Fibroblast of pulmonary artery (primary cell): Measurements from ENCODE around the gene SLC29A3.

Experiments used
- DNase-seq: peaks from one replicate; pipeline ENCODE4 v3.0.0-alpha.2; 2010; ENCODE audit warnings: low read depth
- H3K4me3 ChIP-seq: replicated peaks from 2 replicates; pipeline ENCODE4 v1.5.1; 2011; ENCODE audit warnings: low read depth, mild to moderate bottlenecking, control low read depth, low read length, moderate library complexity
- CTCF ChIP-seq: IDR thresholded peaks from 2 replicates; pipeline ENCODE4 v1.5.1; 2011; ENCODE audit warnings: mild to moderate bottlenecking, control low read depth, low read length, inconsistent platforms; ENCODE audit errors: missing control alignments

Gene SLC29A3

GRCh38 chr10:71316056-71316785 lies 2.8 kb upstream of the SLC29A3 start:
- no peak for TF ChIP-seq CTCF
- no peak overlapping the region for H3K4me3 ChIP-seq
- peak; percentile 20 for DNase-seq

GRCh38 chr10:71316786-71317160 lies 2.3 kb upstream of the SLC29A3 start:
- H3K4me3 ChIP-seq: no peak overlapping the region
- DNase-seq: no peak
- TF ChIP-seq CTCF: no peak

GRCh38 chr10:71317739-71318138 lies 1.3 kb upstream of the SLC29A3 start:
- DNase-seq: no peak
- TF ChIP-seq CTCF: no peak
- H3K4me3 ChIP-seq: no peak overlapping the region

- TF ChIP-seq CTCF: no peak
- no peak for DNase-seq
- H3K4me3 ChIP-seq: peak overlapping the region; percentile 73
Measured at GRCh38 chr10:71319800-71320392, 837 bp downstream of the SLC29A3 start.

- DNase-seq: no peak
- no peak for TF ChIP-seq CTCF
Measured at GRCh38 chr10:71320592-71320991, 1.5 kb downstream of the SLC29A3 start.

GRCh38 chr10:71321386-71321785 lies 2.3 kb downstream of the SLC29A3 start:
- H3K4me3 ChIP-seq: no peak overlapping the region
- TF ChIP-seq CTCF: no peak
- no peak for DNase-seq

More at GRCh38 chr10:71320592-71320991, 1.5 kb downstream of the SLC29A3 start:
- H3K4me3 ChIP-seq: no peak overlapping the region

- TF ChIP-seq CTCF: no peak
- no peak overlapping the region for H3K4me3 ChIP-seq
- DNase-seq: peak; percentile 34
Measured at GRCh38 chr10:71323407-71323806, 4.3 kb downstream of the SLC29A3 start.
